Measurements from ENCODE around the gene SDR39U1. TPM values are rescaled to one million over a fixed set of nuclear protein-coding genes. Genes with fewer than 3 reads are reported as not detected.

Gene SDR39U1
- total RNA-seq, 1 donor from 2014 or later, result 29.7 TPM

- peak; percentile 69 for DNase-seq (ENCODE audit: low read depth)
Observed at GRCh38 chr14:24431569-24432258, 10.9 kb downstream of the SDR39U1 start.

GRCh38 chr14:24430682-24431568, 11.7 kb downstream of the SDR39U1 start:
- TF ChIP-seq CTCF (IDR thresholded peaks at IDR 0.05; ENCODE audit: insufficient read depth, low read length, poor library complexity, severe bottlenecking), result no peak
- Histone ChIP-seq H3K4me3 (ENCODE audit: low read depth, low read length) (peak overlapping the region; percentile 68), H3K36me3 (ENCODE audit: control insufficient read depth, insufficient read depth, low read length) (peaks cover 2% of the 10 kb centered on the region), H3K27me3 (ENCODE audit: control insufficient read depth, insufficient read depth, low read length) (no peaks in the 10 kb centered on the region)
- DNase-seq (ENCODE audit: low read depth), result no peak

More at GRCh38 chr14:24431569-24432258, 10.9 kb downstream of the SDR39U1 start:
- TF ChIP-seq CTCF (IDR thresholded peaks at IDR 0.05; ENCODE audit: insufficient read depth, low read length, poor library complexity, severe bottlenecking), result peak; percentile 97
- H3K36me3 ChIP-seq (ENCODE audit: control insufficient read depth, insufficient read depth, low read length), result peaks cover 2% of the 10 kb centered on the region
- H3K27me3 ChIP-seq (ENCODE audit: control insufficient read depth, insufficient read depth, low read length), result no peaks in the 10 kb centered on the region
- no peak overlapping the region for H3K4me3 ChIP-seq (ENCODE audit: low read depth, low read length)

GRCh38 chr14:24430143-24430681, 12.4 kb downstream of the SDR39U1 start:
- H3K36me3 ChIP-seq (ENCODE audit: control insufficient read depth, insufficient read depth, low read length), result peaks cover 2% of the 10 kb centered on the region
- no peak for TF ChIP-seq CTCF (IDR thresholded peaks at IDR 0.05; ENCODE audit: insufficient read depth, low read length, poor library complexity, severe bottlenecking)
- peak overlapping the region; percentile 68 for H3K4me3 ChIP-seq (ENCODE audit: low read depth, low read length)
- no peaks in the 10 kb centered on the region for H3K27me3 ChIP-seq (ENCODE audit: control insufficient read depth, insufficient read depth, low read length)
- DNase-seq (ENCODE audit: low read depth), result no peak

GRCh38 chr14:24429395-24430142, 13.0 kb downstream of the SDR39U1 start, which contains the start of the genes CBLN3 and KHNYN:
Gene CBLN3, minus strand, starts transcription at chr14:24429668. Its CDS starts 614 bp downstream, at chr14:24429054.
Gene KHNYN, plus strand, starts transcription at chr14:24429954. Its CDS starts 777 bp downstream, at chr14:24430731.
- no peak for TF ChIP-seq CTCF (IDR thresholded peaks at IDR 0.05; ENCODE audit: insufficient read depth, low read length, poor library complexity, severe bottlenecking)
- H3K27me3 ChIP-seq (ENCODE audit: control insufficient read depth, insufficient read depth, low read length), result no peaks in the 10 kb centered on the region
- DNase-seq (ENCODE audit: low read depth), result no peak
- peak within 1 kb of the TSS; percentile 68 for H3K4me3 ChIP-seq (ENCODE audit: low read depth, low read length)
- peaks cover 2% of the 10 kb centered on the region for H3K36me3 ChIP-seq (ENCODE audit: control insufficient read depth, insufficient read depth, low read length)

- no peak for DNase-seq (ENCODE audit: low read depth)
- Histone ChIP-seq H3K27me3 (ENCODE audit: control insufficient read depth, insufficient read depth, low read length) (no peaks in the 10 kb centered on the region), H3K36me3 (ENCODE audit: control insufficient read depth, insufficient read depth, low read length) (peaks cover 2% of the 10 kb centered on the region), H3K4me3 (ENCODE audit: low read depth, low read length) (peak overlapping the region; percentile 68)
- TF ChIP-seq CTCF (IDR thresholded peaks at IDR 0.05; ENCODE audit: insufficient read depth, low read length, poor library complexity, severe bottlenecking), result no peak
Observed at GRCh38 chr14:24428628-24429394, 13.8 kb downstream of the SDR39U1 start.
